Measurements from ENCODE around the gene COASY.

COASY gene

DNA sequence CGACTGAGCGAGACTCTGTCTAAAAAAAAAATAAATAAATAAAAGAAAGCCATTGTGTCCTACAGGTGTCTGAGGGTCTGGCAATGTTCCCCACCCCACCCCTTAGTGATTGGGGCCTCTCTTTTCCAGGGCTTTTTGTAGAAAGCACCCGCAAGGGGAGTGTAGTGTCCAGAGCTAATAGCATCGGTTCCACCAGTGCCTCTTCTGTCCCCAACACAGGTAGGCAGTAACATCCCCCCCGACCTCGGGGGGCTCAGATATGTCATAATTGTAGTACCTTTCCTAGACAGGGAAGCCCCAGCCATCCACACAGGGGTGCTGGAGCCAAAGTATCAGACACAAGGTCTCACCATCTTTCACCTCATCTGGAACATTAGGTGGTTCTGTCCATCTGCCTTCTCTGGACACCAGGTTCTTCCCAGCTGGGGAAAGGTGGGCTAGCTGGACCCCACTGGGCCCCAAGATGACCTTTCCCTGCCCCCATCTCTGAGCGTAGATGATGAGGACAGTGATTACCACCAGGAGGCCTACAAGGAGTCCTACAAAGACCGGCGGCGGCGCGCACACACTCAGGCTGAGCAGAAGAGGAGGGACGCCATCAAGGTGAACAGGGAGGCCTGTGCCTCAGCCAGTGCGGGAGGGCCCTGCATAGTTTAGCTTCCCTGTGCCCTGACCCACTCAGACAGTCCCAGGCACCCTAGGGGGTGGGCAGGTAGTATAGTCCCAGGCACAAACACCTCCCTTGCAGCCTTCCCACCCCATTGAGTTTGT lies 6.6 kb downstream of the COASY start:
- Histone ChIP-seq H3K27ac (ENCODE audit: low read length) (no peak overlapping the region), H3K9me3 (ENCODE audit: control insufficient read depth, low read depth, low read length) (no peaks in the 10 kb centered on the region), H3K4me3 (ENCODE audit: low read length) (no peak overlapping the region), H3K36me3 (ENCODE audit: control insufficient read depth, low read depth, low read length) (peaks cover 64% of the 10 kb centered on the region), H3K4me1 (ENCODE audit: control insufficient read depth, low read depth, low read length) (peaks cover 3% of the 10 kb centered on the region), H3K27me3 (ENCODE audit: control insufficient read depth, insufficient read depth, low read length) (no peaks in the 10 kb centered on the region), H3K9ac (ENCODE audit: low read length) (no peak overlapping the region)

DNA sequence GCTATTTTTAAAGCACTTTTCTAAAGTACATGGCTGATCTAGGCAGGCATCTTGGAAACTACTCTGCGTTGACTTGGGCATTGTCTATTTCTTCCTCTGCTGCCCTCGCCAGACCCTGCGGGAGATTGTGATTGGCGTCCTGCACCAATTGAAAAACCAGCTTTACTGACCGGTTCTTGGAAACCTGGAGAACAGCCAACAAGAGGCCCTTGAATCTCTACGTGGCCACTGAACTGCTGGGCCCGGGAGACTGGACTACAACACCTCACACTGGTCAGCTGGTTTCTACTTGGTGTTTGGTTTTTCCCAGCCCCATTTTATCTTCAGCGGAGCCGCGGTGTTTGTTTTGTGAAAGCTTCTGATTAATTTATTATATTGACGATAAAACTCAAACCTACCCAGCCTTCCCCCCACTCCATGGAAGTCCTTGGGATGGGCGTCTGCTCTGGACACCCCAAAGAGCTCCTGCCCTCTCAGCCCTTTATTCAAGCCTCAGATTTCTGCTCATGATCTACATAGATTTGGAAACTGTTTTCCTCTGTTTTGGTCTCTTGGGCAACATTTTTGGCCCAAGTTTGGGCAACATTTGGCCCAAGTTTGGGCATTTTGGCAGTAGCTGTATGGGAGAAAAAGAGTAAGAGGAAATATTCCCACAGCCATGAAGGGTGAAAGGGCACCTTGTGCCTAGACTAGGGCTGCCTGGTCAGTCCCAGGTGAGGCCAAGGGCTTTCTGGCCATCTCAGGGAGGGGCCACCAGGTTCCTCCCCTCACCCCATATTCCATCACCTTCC lies 9.7 kb downstream of the COASY start:
- Histone ChIP-seq H3K36me3 (ENCODE audit: control insufficient read depth, low read depth, low read length) (peaks cover 69% of the 10 kb centered on the region), H3K9ac (ENCODE audit: low read length) (no peak overlapping the region), H3K27ac (ENCODE audit: low read length) (no peak overlapping the region), H3K9me3 (ENCODE audit: control insufficient read depth, low read depth, low read length) (no peaks in the 10 kb centered on the region), H3K4me3 (ENCODE audit: low read length) (no peak overlapping the region), H3K27me3 (ENCODE audit: control insufficient read depth, insufficient read depth, low read length) (no peaks in the 10 kb centered on the region), H3K4me1 (ENCODE audit: control insufficient read depth, low read depth, low read length) (no peaks in the 10 kb centered on the region)

- H3K9me3 ChIP-seq (ENCODE audit: control insufficient read depth, low read depth, low read length), result no peaks in the 10 kb centered on the region
- no peak overlapping the region for H3K27ac ChIP-seq (ENCODE audit: low read length)
- peaks cover 69% of the 10 kb centered on the region for H3K36me3 ChIP-seq (ENCODE audit: control insufficient read depth, low read depth, low read length)
- H3K9ac ChIP-seq (ENCODE audit: low read length), result no peak overlapping the region
- H3K4me1 ChIP-seq (ENCODE audit: control insufficient read depth, low read depth, low read length), result no peaks in the 10 kb centered on the region
- no peak overlapping the region for H3K4me3 ChIP-seq (ENCODE audit: low read length)
- no peaks in the 10 kb centered on the region for H3K27me3 ChIP-seq (ENCODE audit: control insufficient read depth, insufficient read depth, low read length)
Observed at GRCh38 chr17:42573095-42573494, 11.1 kb downstream of the COASY start.

GRCh38 chr17:42574463-42574862 lies 12.5 kb downstream of the COASY start:
- H3K9me3 ChIP-seq (ENCODE audit: control insufficient read depth, low read depth, low read length), result no peaks in the 10 kb centered on the region
- no peaks in the 10 kb centered on the region for H3K4me1 ChIP-seq (ENCODE audit: control insufficient read depth, low read depth, low read length)
- no peak overlapping the region for H3K9ac ChIP-seq (ENCODE audit: low read length)
- no peak overlapping the region for H3K4me3 ChIP-seq (ENCODE audit: low read length)
- H3K36me3 ChIP-seq (ENCODE audit: control insufficient read depth, low read depth, low read length), result peaks cover 58% of the 10 kb centered on the region
- H3K27ac ChIP-seq (ENCODE audit: low read length), result no peak overlapping the region
- H3K27me3 ChIP-seq (ENCODE audit: control insufficient read depth, insufficient read depth, low read length), result no peaks in the 10 kb centered on the region

DNA sequence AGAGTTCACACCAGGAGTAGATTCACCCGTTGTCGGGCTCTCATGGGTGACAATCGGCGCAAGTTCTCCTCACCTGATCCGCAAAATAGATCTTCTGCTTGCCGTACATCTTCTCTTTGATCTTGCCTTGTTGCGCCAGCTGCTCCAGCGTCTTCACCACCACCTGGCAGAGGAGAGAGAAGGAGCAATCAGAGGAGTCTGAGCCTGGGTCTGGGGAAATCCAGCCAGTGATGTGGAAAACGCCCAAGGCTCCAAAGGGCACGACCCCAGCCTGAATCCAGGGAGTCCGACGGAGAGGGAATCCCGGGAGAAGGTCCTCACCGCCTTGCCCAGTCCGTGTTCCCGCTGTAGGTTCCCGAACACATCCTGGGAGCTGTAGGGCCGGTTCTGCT lies 15.2 kb downstream of the COASY start:
- no peaks in the 10 kb centered on the region for H3K27me3 ChIP-seq (ENCODE audit: control insufficient read depth, insufficient read depth, low read length)
- peak overlapping the region; percentile 86 for H3K9ac ChIP-seq (ENCODE audit: low read length)
- H3K9me3 ChIP-seq (ENCODE audit: control insufficient read depth, low read depth, low read length), result no peaks in the 10 kb centered on the region
- H3K4me3 ChIP-seq (ENCODE audit: low read length), result peak overlapping the region; percentile 99
- H3K27ac ChIP-seq (ENCODE audit: low read length), result no peak overlapping the region
- peaks cover 43% of the 10 kb centered on the region for H3K36me3 ChIP-seq (ENCODE audit: control insufficient read depth, low read depth, low read length)
- H3K4me1 ChIP-seq (ENCODE audit: control insufficient read depth, low read depth, low read length), result no peaks in the 10 kb centered on the region

GRCh38 chr17:42577532-42578281 lies 15.8 kb downstream of the COASY start, which contains the start of gene PSMC3IP:
Gene PSMC3IP, minus strand, starts transcription at chr17:42577729. Its CDS starts 43 bp downstream, at chr17:42577686.
- Histone ChIP-seq H3K9me3 (ENCODE audit: control insufficient read depth, low read depth, low read length) (no peaks in the 10 kb centered on the region), H3K27me3 (ENCODE audit: control insufficient read depth, insufficient read depth, low read length) (no peaks in the 10 kb centered on the region), H3K36me3 (ENCODE audit: control insufficient read depth, low read depth, low read length) (peaks cover 43% of the 10 kb centered on the region), H3K27ac (ENCODE audit: low read length) (peak within 1 kb of the TSS; percentile 68), H3K4me3 (ENCODE audit: low read length) (peak within 1 kb of the TSS; percentile 99), H3K4me1 (ENCODE audit: control insufficient read depth, low read depth, low read length) (no peaks in the 10 kb centered on the region), H3K9ac (ENCODE audit: low read length) (peak within 1 kb of the TSS; percentile 86)

- Histone ChIP-seq H3K4me3 (ENCODE audit: low read length) (peak overlapping the region; percentile 99), H3K9me3 (ENCODE audit: control insufficient read depth, low read depth, low read length) (no peaks in the 10 kb centered on the region), H3K27me3 (ENCODE audit: control insufficient read depth, insufficient read depth, low read length) (no peaks in the 10 kb centered on the region), H3K36me3 (ENCODE audit: control insufficient read depth, low read depth, low read length) (peaks cover 43% of the 10 kb centered on the region), H3K9ac (ENCODE audit: low read length) (peak overlapping the region; percentile 86), H3K27ac (ENCODE audit: low read length) (peak overlapping the region; percentile 68), H3K4me1 (ENCODE audit: control insufficient read depth, low read depth, low read length) (no peaks in the 10 kb centered on the region)
Observed at GRCh38 chr17:42578282-42578869, 16.4 kb downstream of the COASY start.

DNA sequence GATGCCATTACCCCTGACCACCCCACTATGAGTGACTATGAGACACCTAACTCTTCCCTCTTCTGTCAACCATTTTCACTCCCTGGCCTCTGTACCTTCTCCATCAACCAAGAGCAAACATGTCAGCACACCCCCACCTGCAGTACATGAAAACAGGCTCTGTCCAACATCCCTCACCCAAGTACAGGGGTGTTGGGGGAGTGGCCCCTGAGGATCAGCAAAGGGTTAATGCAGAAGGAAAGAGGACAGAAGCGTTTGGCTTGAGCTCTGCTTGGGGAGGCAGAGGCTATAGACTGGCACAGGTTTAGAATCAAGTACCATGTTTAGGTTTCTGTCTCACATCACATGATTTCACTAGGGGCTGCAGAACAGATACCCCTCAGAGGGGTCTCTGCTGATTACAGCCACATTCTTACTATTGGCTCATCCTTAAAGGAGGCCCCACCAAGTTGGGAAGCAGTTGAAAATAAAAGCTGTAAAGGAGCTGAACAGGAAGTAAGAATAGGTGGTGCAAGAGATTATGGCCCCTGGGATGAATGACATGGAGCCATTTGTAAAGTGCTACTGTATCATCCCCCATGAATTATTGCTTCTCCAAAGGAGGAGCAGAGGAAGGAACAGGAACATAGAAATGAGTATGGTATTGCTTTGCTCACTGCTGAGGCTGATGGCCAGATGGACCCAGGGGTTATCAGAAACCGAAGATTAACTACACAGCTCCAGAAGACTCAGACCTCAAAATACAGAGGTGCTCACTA lies 18.0 kb downstream of the COASY start:
- Histone ChIP-seq H3K4me1 (ENCODE audit: control insufficient read depth, low read depth, low read length) (no peaks in the 10 kb centered on the region), H3K36me3 (ENCODE audit: control insufficient read depth, low read depth, low read length) (peaks cover 31% of the 10 kb centered on the region), H3K27ac (ENCODE audit: low read length) (no peak overlapping the region), H3K27me3 (ENCODE audit: control insufficient read depth, insufficient read depth, low read length) (no peaks in the 10 kb centered on the region), H3K9ac (ENCODE audit: low read length) (no peak overlapping the region), H3K4me3 (ENCODE audit: low read length) (no peak overlapping the region), H3K9me3 (ENCODE audit: control insufficient read depth, low read depth, low read length) (no peaks in the 10 kb centered on the region)

- Histone ChIP-seq H3K27ac (ENCODE audit: low read length) (no peak overlapping the region), H3K9ac (ENCODE audit: low read length) (no peak overlapping the region), H3K9me3 (ENCODE audit: control insufficient read depth, low read depth, low read length) (no peaks in the 10 kb centered on the region), H3K36me3 (ENCODE audit: control insufficient read depth, low read depth, low read length) (peaks cover 42% of the 10 kb centered on the region), H3K27me3 (ENCODE audit: control insufficient read depth, insufficient read depth, low read length) (no peaks in the 10 kb centered on the region), H3K4me1 (ENCODE audit: control insufficient read depth, low read depth, low read length) (no peaks in the 10 kb centered on the region), H3K4me3 (ENCODE audit: low read length) (no peak overlapping the region)
Observed at GRCh38 chr17:42581744-42582270, 19.9 kb downstream of the COASY start.

DNA sequence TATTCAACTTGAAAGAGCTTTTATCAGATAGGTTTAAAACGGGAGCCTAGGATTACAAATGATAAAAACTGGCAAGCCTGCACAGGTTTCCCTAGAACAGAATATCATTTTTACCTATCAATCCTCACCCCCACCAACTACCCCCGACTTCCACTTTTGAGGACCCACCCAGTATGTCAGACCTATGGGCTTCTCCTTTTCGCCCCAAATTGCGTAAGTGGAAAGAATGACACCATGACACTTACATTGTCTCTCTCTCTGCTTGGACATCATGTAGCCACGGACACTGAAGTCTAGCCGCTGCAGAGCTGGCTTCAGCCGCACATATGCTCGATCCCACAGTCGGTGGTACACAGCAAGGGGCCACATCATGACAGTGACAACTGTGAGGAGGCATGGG lies 22.9 kb downstream of the COASY start:
- Histone ChIP-seq H3K9me3 (ENCODE audit: control insufficient read depth, low read depth, low read length) (no peaks in the 10 kb centered on the region), H3K9ac (ENCODE audit: low read length) (no peak overlapping the region), H3K27me3 (ENCODE audit: control insufficient read depth, insufficient read depth, low read length) (no peaks in the 10 kb centered on the region), H3K27ac (ENCODE audit: low read length) (no peak overlapping the region), H3K4me3 (ENCODE audit: low read length) (no peak overlapping the region), H3K36me3 (ENCODE audit: control insufficient read depth, low read depth, low read length) (peaks cover 53% of the 10 kb centered on the region), H3K4me1 (ENCODE audit: control insufficient read depth, low read depth, low read length) (no peaks in the 10 kb centered on the region)
